Mammary epithelial cell (primary cell): Measurements from ENCODE around the gene FHOD1.

Source experiments
- CTCF ChIP-seq, 2 donors: IDR thresholded peaks in 1 of 2; conservative IDR thresholded peaks in 1 of 2; 2 replicates each; pipeline ENCODE4 v1.5.1; 2011 to 2012; ENCODE audit warnings: inconsistent platforms in 2 of 2, low read length in 2 of 2, mild to moderate bottlenecking in 2 of 2, control low read depth in 1 of 2, low read depth in 1 of 2; ENCODE audit not compliant: insufficient read depth in 1 of 2; ENCODE audit errors: extremely low read depth in 1 of 2
- EZH2 ChIP-seq: IDR thresholded peaks from 2 replicates; pipeline ENCODE4 v1.6.1; 2012; ENCODE audit warnings: low read length, inconsistent platforms, borderline replicate concordance

- TF ChIP-seq EZH2 (no peak), CTCF (conservative IDR thresholded peaks at IDR 0.05 in 1 of 2, IDR thresholded peaks at IDR 0.05 in 1 of 2; ENCODE audit: extremely low read depth in 1 of 2, insufficient read depth in 1 of 2, low read depth in 1 of 2, low read length in 2 of 2) (no peak)
These were observed 37.7 kb downstream of the FHOD1 start for GRCh38 chr16:67209565-67209964.
